Calu3 (cell line): ENCODE results near the gene CEACAM18. TPM values are rescaled to one million over a fixed set of nuclear protein-coding genes. Genes with fewer than 3 reads are reported as not detected.

ENCODE experiments used
- BruUV-seq: library from RNA; stranded (reverse); fragments of 400-500 nt; replicated peaks from 2 replicates; lab custom pipeline; 2021; lab: Mats Ljungman, UMichigan
- CTCF ChIA-PET: fragments of 300-600 bp; sonication (Branson Sonifier 250); formaldehyde crosslinking; loops from one replicate; lab custom pipeline; 2022; ENCODE audit warnings: antibody characterized with exemption; lab: Charles Lee
- DNase-seq: peaks from one replicate; pipeline ENCODE4 v3.0.0; 2022
- H3K27ac Mint-ChIP-seq: one replicate; pipeline ENCODE4 v1.8.0; 2022; ENCODE audit warnings: mixed read lengths; ENCODE audit not compliant: unreplicated experiment
- H3K27me3 Mint-ChIP-seq: one replicate; pipeline ENCODE4 v1.8.0; 2022; ENCODE audit warnings: mixed read lengths; ENCODE audit not compliant: unreplicated experiment
- H3K36me3 Mint-ChIP-seq: one replicate; pipeline ENCODE4 v1.8.0; 2022; ENCODE audit warnings: mild to moderate bottlenecking, moderate library complexity, mixed read lengths; ENCODE audit not compliant: insufficient read depth, unreplicated experiment
- H3K4me1 Mint-ChIP-seq: one replicate; pipeline ENCODE4 v1.8.0; 2022; ENCODE audit warnings: mild to moderate bottlenecking, low read depth, mixed read lengths; ENCODE audit not compliant: unreplicated experiment
- H3K4me3 Mint-ChIP-seq: one replicate; pipeline ENCODE4 v1.8.0; 2022; ENCODE audit warnings: mild to moderate bottlenecking, low read depth, moderate library complexity, mixed read lengths; ENCODE audit not compliant: unreplicated experiment
- H3K9me3 Mint-ChIP-seq: one replicate; pipeline ENCODE4 v1.8.0; 2022; ENCODE audit warnings: low read depth, mixed read lengths; ENCODE audit not compliant: unreplicated experiment
- intact Hi-C: fragments of 100-400 bp; cut with micrococcal nuclease; formaldehyde crosslinking; loops from one replicate; pipeline ENCODE4 v1.10.0; 2022; ENCODE audit not compliant: unreplicated experiment
- total RNA-seq: library from RNA; stranded (reverse); gene quantifications from 2 replicates; pipeline ENCODE4 v1.2.3, GENCODE V29; 2022
- TF ChIP-seq, protein P1 (sequence below): fragments of 200-600 bp; IDR thresholded peaks from one replicate; pipeline ENCODE4 v1.8.0; 2022; ENCODE audit warnings: antibody characterized with exemption; ENCODE audit not compliant: unreplicated experiment

The CEACAM18 gene
- total RNA-seq, 1 experiment from 2014 or later: not detected

DNA sequence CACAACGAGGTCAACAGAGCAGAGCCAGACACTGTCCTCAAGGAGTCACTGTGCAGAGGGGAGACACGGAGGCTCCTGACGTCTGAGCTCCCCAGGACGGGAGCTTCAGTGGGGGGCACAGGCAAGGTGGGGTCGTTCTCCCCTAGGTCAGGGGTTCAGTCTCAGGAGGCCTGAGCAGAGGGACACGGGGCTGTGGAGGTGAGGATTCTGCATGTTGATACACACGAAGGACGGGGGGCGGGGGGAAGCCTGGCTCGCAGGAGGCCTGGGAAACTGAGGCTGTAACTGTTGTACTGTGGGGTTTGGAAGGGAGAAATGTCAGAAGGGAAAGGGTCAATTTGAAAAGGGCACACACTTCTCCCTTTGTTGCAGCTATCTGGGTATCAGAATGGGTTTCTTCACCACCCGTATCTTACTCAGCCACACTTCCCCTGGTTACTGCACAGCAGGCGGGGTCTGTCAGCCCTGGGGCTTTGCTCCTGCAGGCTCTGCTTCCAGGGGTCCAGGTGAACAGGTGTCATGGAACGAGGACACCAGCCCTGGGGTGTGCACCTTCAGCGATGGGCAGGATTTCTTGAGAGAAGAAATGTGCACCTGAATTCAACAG is 19.3 kb upstream of the CEACAM18 start:
- no peaks in the 10 kb centered on the region for H3K9me3 Mint-ChIP-seq
- no peaks in the 10 kb centered on the region for H3K4me1 Mint-ChIP-seq
- BruUV-seq: no TSS peak
- no peaks in the 10 kb centered on the region for H3K36me3 Mint-ChIP-seq
- no peak for DNase-seq
- H3K4me3 Mint-ChIP-seq: no peak overlapping the region
- no peak overlapping the region for H3K27ac Mint-ChIP-seq
- TF ChIP-seq, protein P1, sequence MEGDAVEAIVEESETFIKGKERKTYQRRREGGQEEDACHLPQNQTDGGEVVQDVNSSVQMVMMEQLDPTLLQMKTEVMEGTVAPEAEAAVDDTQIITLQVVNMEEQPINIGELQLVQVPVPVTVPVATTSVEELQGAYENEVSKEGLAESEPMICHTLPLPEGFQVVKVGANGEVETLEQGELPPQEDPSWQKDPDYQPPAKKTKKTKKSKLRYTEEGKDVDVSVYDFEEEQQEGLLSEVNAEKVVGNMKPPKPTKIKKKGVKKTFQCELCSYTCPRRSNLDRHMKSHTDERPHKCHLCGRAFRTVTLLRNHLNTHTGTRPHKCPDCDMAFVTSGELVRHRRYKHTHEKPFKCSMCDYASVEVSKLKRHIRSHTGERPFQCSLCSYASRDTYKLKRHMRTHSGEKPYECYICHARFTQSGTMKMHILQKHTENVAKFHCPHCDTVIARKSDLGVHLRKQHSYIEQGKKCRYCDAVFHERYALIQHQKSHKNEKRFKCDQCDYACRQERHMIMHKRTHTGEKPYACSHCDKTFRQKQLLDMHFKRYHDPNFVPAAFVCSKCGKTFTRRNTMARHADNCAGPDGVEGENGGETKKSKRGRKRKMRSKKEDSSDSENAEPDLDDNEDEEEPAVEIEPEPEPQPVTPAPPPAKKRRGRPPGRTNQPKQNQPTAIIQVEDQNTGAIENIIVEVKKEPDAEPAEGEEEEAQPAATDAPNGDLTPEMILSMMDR: no peak
- peaks cover 69% of the 10 kb centered on the region for H3K27me3 Mint-ChIP-seq
- intact Hi-C loops: no loop called here
- CTCF ChIA-PET: no interaction called here

DNA sequence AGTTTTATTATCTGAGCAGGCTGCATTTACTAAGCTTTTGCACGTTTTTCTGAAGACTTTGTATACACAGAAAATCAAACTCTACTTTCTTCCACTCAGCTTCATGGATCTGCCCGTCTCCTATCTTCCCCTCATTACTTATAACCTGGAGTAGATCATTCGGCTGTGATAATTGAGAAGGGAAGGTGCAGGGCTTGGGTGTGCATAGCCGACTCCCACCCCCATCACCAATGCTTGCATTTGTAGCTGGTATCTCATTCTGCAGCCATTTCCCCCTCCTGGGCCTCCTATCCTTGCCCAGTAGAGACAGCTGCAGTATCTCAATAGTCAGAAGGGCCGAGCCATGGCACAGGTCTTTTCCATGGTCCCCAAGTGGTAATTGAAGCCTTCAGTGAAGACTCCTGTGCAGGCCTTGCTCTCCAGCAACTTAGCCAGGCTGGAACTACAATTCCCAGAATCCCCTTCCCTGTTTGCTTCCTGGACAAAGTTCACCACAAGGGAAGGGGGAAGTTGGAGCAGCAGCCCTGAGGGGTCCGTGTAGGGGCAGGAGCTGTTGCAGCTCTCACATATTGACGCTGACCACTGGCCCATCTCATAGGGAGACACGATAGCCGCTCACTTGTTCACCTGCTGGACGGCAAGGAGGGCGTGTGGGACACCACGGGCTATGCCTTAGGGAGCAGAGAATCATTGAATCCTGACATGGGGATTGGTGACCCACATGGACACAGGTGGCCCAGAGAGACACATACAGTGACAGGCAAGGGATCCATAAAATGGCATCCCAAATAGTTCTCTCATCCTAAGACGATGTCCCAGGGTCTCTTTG is 18.0 kb upstream of the CEACAM18 start:
- TF ChIP-seq, protein P1: no peak
- Mint-ChIP-seq H3K36me3 (no peaks in the 10 kb centered on the region), H3K4me3 (no peak overlapping the region), H3K9me3 (no peaks in the 10 kb centered on the region), H3K27me3 (peaks cover 64% of the 10 kb centered on the region), H3K4me1 (no peaks in the 10 kb centered on the region), H3K27ac (no peak overlapping the region)
- no TSS peak for BruUV-seq
- CTCF ChIA-PET: interaction anchor here (0.6 kb wide), 1 partner anchor 209 kb away, joined by 8 read pairs; no protein-coding TSS in a partner anchor
- intact Hi-C loops: no loop called here
- no peak for DNase-seq

GRCh38 chr19:51461723-51462161 is 16.6 kb upstream of the CEACAM18 start:
- no peak overlapping the region for H3K4me3 Mint-ChIP-seq

DNA sequence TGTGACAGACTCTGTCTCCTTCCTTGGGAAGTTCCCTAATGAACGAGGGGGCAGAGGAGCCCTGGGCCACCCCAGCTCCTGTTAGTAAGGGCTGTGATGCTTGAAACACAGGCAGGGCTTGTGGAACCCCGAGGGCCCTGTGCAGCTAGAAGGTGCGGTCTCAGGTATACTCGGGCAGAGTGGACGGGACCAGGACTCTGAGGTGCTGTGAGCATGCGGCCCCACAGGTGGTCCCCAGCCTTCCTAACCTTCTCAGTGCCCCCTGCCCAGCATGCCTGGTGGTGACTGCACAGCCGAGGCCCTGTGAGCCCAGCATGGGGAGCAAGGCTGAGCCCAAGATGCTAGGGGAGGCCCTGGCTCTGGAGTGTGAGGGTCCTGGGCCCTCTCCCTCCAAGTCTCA is 16.1 kb upstream of the CEACAM18 start:
- CTCF ChIA-PET: no interaction called here
- intact Hi-C loops: no loop called here

More at GRCh38 chr19:51461723-51462161, 16.6 kb upstream of the CEACAM18 start:
- BruUV-seq: no TSS peak
- no peak overlapping the region for H3K27ac Mint-ChIP-seq
- peaks cover 74% of the 10 kb centered on the region for H3K27me3 Mint-ChIP-seq
- no peaks in the 10 kb centered on the region for H3K9me3 Mint-ChIP-seq
- intact Hi-C loops: no loop called here
- CTCF ChIA-PET: no interaction called here
- H3K36me3 Mint-ChIP-seq: no peaks in the 10 kb centered on the region
- TF ChIP-seq, protein P1: no peak
- no peak for DNase-seq
- no peaks in the 10 kb centered on the region for H3K4me1 Mint-ChIP-seq

More for the DNA sequence above, 16.1 kb upstream of the CEACAM18 start:
- BruUV-seq: no TSS peak
- TF ChIP-seq, protein P1: no peak
- H3K27me3 Mint-ChIP-seq: peaks cover 74% of the 10 kb centered on the region
- no peak overlapping the region for H3K4me3 Mint-ChIP-seq
- H3K4me1 Mint-ChIP-seq: no peaks in the 10 kb centered on the region
- H3K9me3 Mint-ChIP-seq: no peaks in the 10 kb centered on the region
- H3K36me3 Mint-ChIP-seq: no peaks in the 10 kb centered on the region
- DNase-seq: no peak
- H3K27ac Mint-ChIP-seq: no peak overlapping the region
